BLaER1 (cell line): ENCODE results near the gene CD68.

ENCODE experiments used
- H3K27ac ChIP-seq: shearing (Covaris generic); formaldehyde crosslinking; 2 replicates; pipeline ENCODE4 v1.8.1; 2022
- H3K27me3 ChIP-seq: shearing (Covaris generic); formaldehyde crosslinking; 2 replicates; pipeline ENCODE4 v1.8.1; 2022
- H3K36me3 ChIP-seq: shearing (Covaris generic); formaldehyde crosslinking; 2 replicates; pipeline ENCODE4 v1.8.1; 2022
- H3K4me1 ChIP-seq: shearing (Covaris generic); formaldehyde crosslinking; 2 replicates; pipeline ENCODE4 v1.8.1; 2022
- H3K4me2 ChIP-seq: shearing (Covaris generic); formaldehyde crosslinking; 2 replicates; pipeline ENCODE4 v1.8.1; 2022
- H3K4me3 ChIP-seq: shearing (Covaris generic); formaldehyde crosslinking; 2 replicates; pipeline ENCODE4 v1.8.1; 2022
- H3K9ac ChIP-seq: shearing (Covaris generic); formaldehyde crosslinking; 2 replicates; pipeline ENCODE4 v1.8.1; 2022
- H3K9me3 ChIP-seq: shearing (Covaris generic); formaldehyde crosslinking; 2 replicates; pipeline ENCODE4 v1.8.1; 2022
- H4K20me1 ChIP-seq: shearing (Covaris generic); formaldehyde crosslinking; 2 replicates; pipeline ENCODE4 v1.8.1; 2022
- Cebpa-rat ChIP-seq: shearing (Covaris generic); IDR thresholded peaks from 2 replicates; pipeline ENCODE4 v1.8.1; 2022

CD68 gene

DNA sequence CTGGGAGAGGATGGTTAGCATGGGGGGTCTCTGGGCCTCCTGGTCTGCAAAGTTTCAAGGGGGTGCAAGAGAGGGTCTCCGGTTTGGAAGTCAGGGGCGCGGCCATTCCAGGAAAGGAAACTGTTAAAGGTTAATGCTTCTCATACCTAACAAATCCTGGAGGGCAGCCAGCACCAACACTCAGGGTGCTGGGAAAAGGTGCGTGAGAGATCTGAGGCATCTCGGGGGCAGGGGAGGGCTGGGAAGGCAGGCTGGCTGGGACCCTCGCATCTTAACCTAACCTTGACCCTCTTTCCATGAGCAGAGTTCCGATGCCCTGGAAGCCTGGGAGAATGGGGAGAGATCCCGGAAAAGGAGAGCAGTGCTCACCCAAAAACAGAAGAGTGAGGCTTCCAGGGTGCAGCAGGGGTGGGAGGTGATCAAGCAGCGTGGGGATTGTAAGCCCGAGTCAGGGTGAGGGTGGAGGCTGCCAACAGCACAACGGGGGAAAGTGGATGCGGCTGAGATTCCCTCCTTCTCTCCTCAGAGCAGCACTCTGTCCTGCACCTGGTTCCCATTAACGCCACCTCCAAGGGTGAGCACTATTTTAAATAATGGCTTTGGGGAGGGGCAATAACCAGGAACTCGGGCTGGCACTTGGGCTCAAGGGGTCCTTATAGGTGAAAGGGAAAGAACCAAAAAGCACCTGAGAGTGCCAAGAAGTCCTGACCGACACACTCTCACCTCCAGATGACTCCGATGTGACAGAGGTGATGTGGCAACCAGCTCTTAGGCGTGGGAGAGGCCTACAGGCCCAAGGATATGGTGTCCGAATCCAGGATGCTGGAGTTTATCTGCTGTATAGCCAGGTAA lies 19.9 kb upstream of the CD68 start:
- peaks cover 15% of the 10 kb centered on the region for H3K36me3 ChIP-seq
- no peak for TF ChIP-seq Cebpa-rat
- peak overlapping the region; percentile 96 for H3K9ac ChIP-seq
- H3K27me3 ChIP-seq, result no peaks in the 10 kb centered on the region
- H4K20me1 ChIP-seq, result peaks cover 18% of the 10 kb centered on the region
- H3K27ac ChIP-seq, result peak overlapping the region; percentile 94
- peaks cover 62% of the 10 kb centered on the region for H3K4me1 ChIP-seq
- peak overlapping the region; percentile 94 for H3K4me3 ChIP-seq
- peak overlapping the region; percentile 100 for H3K4me2 ChIP-seq
- no peaks in the 10 kb centered on the region for H3K9me3 ChIP-seq

DNA sequence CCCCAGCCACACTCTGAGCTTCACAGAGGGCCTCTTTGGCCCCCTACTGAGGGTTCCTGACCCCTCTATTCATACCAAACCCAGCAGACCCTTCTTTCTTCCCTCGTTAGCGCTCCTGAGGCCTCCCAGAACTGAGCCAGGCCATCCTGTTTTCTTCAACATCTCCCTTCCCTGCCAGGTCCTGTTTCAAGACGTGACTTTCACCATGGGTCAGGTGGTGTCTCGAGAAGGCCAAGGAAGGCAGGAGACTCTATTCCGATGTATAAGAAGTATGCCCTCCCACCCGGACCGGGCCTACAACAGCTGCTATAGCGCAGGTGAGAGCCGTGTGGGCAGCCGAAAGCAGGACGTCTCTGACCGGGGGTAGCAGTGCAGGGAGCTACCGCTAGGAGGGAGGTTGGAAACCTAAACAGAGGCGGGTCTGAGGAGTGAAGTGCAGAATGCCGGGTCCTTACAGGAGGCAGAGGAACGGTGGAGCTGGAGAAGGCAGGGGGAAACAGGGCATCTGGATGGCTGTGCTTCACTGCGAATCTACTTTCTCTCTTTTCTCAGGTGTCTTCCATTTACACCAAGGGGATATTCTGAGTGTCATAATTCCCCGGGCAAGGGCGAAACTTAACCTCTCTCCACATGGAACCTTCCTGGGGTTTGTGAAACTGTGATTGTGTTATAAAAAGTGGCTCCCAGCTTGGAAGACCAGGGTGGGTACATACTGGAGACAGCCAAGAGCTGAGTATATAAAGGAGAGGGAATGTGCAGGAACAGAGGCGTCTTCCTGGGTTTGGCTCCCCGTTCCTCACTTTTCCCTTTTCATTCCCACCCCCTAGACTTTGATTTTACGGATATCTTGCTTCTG lies 19.0 kb upstream of the CD68 start:
- Histone ChIP-seq H3K4me2 (peak overlapping the region; percentile 100), H3K36me3 (peaks cover 24% of the 10 kb centered on the region), H3K27me3 (no peaks in the 10 kb centered on the region), H3K27ac (peak overlapping the region; percentile 94), H3K9me3 (no peaks in the 10 kb centered on the region), H3K4me3 (peak overlapping the region; percentile 94), H3K9ac (peak overlapping the region; percentile 96), H4K20me1 (peaks cover 26% of the 10 kb centered on the region), H3K4me1 (peaks cover 62% of the 10 kb centered on the region)
- TF ChIP-seq Cebpa-rat, result no peak

DNA sequence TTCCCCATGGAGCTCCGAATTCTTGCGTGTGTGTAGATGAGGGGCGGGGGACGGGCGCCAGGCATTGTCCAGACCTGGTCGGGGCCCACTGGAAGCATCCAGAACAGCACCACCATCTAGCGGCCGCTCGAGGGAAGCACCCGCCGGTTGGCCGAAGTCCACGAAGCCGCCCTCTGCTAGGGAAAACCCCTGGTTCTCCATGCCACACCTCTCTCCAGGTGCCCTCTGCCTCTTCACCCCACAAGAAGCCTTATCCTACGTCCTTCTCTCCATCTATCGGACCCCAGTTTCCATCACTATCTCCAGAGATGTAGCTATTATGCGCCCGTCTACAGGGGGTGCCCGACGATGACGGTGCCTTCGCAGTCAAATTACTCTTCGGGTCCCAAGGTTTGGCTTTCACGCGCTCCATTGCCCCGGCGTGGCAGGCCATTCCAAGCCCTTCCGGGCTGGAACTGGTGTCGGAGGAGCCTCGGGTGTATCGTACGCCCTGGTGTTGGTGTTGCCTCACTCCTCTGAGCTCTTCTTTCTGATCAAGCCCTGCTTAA lies 18.3 kb upstream of the CD68 start:
- peaks cover 27% of the 10 kb centered on the region for H4K20me1 ChIP-seq
- H3K4me1 ChIP-seq, result peaks cover 62% of the 10 kb centered on the region
- H3K4me3 ChIP-seq, result peak overlapping the region; percentile 94
- TF ChIP-seq Cebpa-rat, result no peak
- no peaks in the 10 kb centered on the region for H3K27me3 ChIP-seq
- H3K36me3 ChIP-seq, result peaks cover 31% of the 10 kb centered on the region
- peak overlapping the region; percentile 94 for H3K27ac ChIP-seq
- H3K9ac ChIP-seq, result peak overlapping the region; percentile 96
- no peaks in the 10 kb centered on the region for H3K9me3 ChIP-seq
- peak overlapping the region; percentile 100 for H3K4me2 ChIP-seq

DNA sequence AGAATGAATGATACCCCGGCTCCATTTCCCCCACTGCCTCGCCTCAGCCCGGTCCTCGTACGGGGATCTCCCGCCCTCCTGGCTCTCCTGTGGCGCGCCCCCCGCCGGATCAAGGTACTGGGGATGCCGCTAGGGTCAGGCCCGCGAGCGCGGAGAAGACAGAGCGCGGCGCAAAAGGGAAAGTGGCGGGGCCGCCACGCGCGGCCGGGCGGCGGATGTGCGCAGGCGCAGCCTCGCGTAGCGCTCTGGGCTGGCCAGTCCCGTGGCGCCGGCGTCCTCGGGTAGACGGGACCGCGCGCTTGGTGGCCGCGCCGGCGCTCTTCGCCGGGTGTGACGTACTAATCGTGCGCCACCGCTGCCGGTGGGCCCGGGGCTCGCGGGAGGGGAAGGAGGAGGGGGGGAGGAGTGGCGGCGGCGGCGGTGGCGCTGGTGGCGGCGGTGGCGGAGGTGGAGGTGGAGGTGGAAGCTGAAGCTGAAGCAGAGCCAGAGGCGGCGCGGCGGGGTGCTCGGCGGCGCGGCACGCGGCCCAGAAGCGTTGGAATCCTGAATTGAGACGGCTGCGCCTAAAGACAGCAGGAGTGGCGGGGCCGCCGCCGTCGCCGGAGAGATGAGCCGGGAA lies 17.7 kb upstream of the CD68 start, which contains the start of gene SENP3:
SENP3 (plus strand) TSS at position 331 of the 619 bp plus-strand sequence. CDS start 1,158 bp downstream, outside the sequence.
- H3K4me3 ChIP-seq, result peak within 1 kb of the TSS; percentile 94
- no peaks in the 10 kb centered on the region for H3K9me3 ChIP-seq
- peaks cover 27% of the 10 kb centered on the region for H4K20me1 ChIP-seq
- peak within 1 kb of the TSS; percentile 94 for H3K27ac ChIP-seq
- TF ChIP-seq Cebpa-rat, result no peak
- peaks cover 62% of the 10 kb centered on the region for H3K4me1 ChIP-seq
- H3K27me3 ChIP-seq, result no peaks in the 10 kb centered on the region
- H3K4me2 ChIP-seq, result peak within 1 kb of the TSS; percentile 100
- peak within 1 kb of the TSS; percentile 96 for H3K9ac ChIP-seq
- H3K36me3 ChIP-seq, result peaks cover 37% of the 10 kb centered on the region

DNA sequence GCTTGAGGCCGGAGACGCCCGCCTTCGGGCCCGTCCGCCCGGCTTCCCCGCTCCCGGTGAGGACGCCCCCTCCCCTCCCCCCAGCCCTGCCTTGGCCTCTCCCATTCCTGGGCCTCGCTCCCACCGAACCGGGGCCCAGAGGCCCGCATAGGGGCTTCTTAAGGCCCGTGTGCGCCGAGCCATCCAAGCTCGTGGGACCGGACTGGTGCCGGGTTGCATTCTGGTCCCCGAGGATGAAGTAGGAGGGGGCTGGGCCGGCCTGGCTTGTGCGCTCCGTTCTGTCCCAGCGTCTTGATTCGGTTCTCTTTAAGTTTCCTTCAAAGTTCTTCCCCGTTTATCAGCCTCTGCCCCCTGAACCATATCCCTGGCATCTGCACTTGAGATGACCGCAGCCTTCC lies 17.2 kb upstream of the CD68 start:
- Histone ChIP-seq H3K27ac (peak overlapping the region; percentile 94), H3K4me2 (peak overlapping the region; percentile 100), H3K36me3 (peaks cover 42% of the 10 kb centered on the region), H3K9me3 (no peaks in the 10 kb centered on the region), H3K27me3 (no peaks in the 10 kb centered on the region), H4K20me1 (peaks cover 27% of the 10 kb centered on the region), H3K9ac (peak overlapping the region; percentile 96), H3K4me1 (peaks cover 60% of the 10 kb centered on the region), H3K4me3 (peak overlapping the region; percentile 94)
- TF ChIP-seq Cebpa-rat, result no peak

- Histone ChIP-seq H3K27ac (peak overlapping the region; percentile 94; the same call in 1 of the 2 replicates), H3K4me2 (peak overlapping the region; percentile 100), H3K4me1 (peaks cover 49% of the 10 kb centered on the region), H3K4me3 (peak overlapping the region; percentile 94), H4K20me1 (peaks cover 27% of the 10 kb centered on the region), H3K9me3 (no peaks in the 10 kb centered on the region), H3K9ac (peak overlapping the region; percentile 96), H3K27me3 (no peaks in the 10 kb centered on the region), H3K36me3 (peaks cover 50% of the 10 kb centered on the region)
- TF ChIP-seq Cebpa-rat, result no peak
These were observed 16.1 kb upstream of the CD68 start for GRCh38 chr17:7563115-7563869.

DNA sequence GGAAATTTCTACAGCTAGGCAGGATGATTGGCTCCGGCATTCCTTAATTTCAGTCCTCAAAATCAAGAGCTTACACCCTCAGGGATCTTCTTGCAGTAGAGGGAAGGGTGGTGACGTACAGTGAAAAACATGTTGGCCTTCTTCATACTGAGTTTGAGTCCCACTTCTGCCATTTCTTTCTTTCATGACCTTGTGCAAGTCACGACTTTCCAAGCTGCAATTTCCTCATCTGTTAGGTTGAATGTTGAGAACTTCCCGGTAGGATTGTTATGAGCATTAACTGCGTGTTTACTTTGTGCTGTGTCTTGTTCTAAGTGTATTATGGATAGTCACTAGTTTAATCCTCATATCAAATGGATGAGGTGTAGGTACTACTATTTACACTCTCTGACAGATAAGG lies 9.9 kb upstream of the CD68 start:
- Histone ChIP-seq H3K27me3 (no peaks in the 10 kb centered on the region), H3K9me3 (no peaks in the 10 kb centered on the region), H3K4me1 (peaks cover 14% of the 10 kb centered on the region), H3K27ac (no peak overlapping the region), H3K4me3 (no peak overlapping the region), H3K9ac (no peak overlapping the region), H3K4me2 (no peak overlapping the region), H4K20me1 (peaks cover 27% of the 10 kb centered on the region), H3K36me3 (peaks cover 75% of the 10 kb centered on the region)
- TF ChIP-seq Cebpa-rat, result no peak

DNA sequence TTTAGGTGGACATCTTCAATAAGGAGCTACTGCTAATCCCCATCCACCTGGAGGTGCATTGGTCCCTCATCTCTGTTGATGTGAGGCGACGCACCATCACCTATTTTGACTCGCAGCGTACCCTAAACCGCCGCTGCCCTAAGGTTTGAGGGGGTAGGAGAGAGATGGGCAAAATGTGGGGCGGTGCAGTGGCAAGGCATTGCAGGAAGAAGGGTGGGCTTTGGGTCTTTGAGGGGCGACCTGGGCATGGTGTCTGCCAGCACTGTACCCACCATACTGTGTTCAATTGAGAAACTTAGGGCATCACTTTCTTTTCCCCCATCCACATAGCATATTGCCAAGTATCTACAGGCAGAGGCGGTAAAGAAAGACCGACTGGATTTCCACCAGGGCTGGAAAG lies 9.1 kb upstream of the CD68 start:
- no peaks in the 10 kb centered on the region for H3K9me3 ChIP-seq
- no peak overlapping the region for H3K4me3 ChIP-seq
- H3K4me1 ChIP-seq, result peaks cover 21% of the 10 kb centered on the region
- no peak overlapping the region; the same call in 1 of the 2 replicates for H3K9ac ChIP-seq
- H3K27ac ChIP-seq, result no peak overlapping the region
- no peaks in the 10 kb centered on the region for H3K27me3 ChIP-seq
- H3K4me2 ChIP-seq, result no peak overlapping the region
- peaks cover 27% of the 10 kb centered on the region for H4K20me1 ChIP-seq
- no peak for TF ChIP-seq Cebpa-rat
- H3K36me3 ChIP-seq, result peaks cover 75% of the 10 kb centered on the region

DNA sequence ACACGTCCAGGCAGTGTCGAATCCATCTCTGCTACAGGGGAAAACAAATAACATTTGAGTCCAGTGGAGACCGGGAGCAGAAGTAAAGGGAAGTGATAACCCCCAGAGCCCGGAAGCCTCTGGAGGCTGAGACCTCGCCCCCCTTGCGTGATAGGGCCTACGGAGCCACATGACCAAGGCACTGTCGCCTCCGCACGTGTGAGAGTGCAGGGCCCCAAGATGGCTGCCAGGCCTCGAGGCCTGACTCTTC lies 7.2 kb upstream of the CD68 start:
- H3K4me3 ChIP-seq, result peak overlapping the region; percentile 100
- no peaks in the 10 kb centered on the region for H3K27me3 ChIP-seq
- H3K4me2 ChIP-seq, result peak overlapping the region; percentile 84
- no peaks in the 10 kb centered on the region for H3K9me3 ChIP-seq
- no peak for TF ChIP-seq Cebpa-rat
- H3K27ac ChIP-seq, result peak overlapping the region; percentile 80
- peak overlapping the region; percentile 77 for H3K9ac ChIP-seq
- H4K20me1 ChIP-seq, result peaks cover 45% of the 10 kb centered on the region
- peaks cover 40% of the 10 kb centered on the region for H3K4me1 ChIP-seq
- peaks cover 75% of the 10 kb centered on the region for H3K36me3 ChIP-seq
